K562 (cell line): ENCODE data around the gene ADPRHL1. TPM values are rescaled to one million over a fixed set of nuclear protein-coding genes. Genes with fewer than 3 reads are reported as not detected.

Experiments
- ATAC-seq: fragments of 200-7000 bp; cut with Tn5 transposase; 3 replicates; pipeline ENCODE4 v1.9.1; 2020; ENCODE audit warnings: moderate library complexity
- BruUV-seq: library from RNA; stranded (reverse); fragments of 400-500 nt; replicated peaks from 2 replicates; lab custom pipeline; 2021; lab: Mats Ljungman, UMichigan
- CTCF ChIA-PET: fragments of 300-600 bp; formaldehyde crosslinking; extraction: SDS; loops from one replicate; lab custom pipeline; 2021; ENCODE audit warnings: low intra/inter-chr PET ratio; lab: Yijun Ruan, JAX
- POLR2A ChIA-PET: fragments of 300-600, 350-650 bp; sonication (Branson Sonifier 250); formaldehyde crosslinking; extraction: SDS; loops from one replicate; lab custom pipeline; 2021; ENCODE audit warnings: antibody characterized with exemption, inconsistent platforms; lab: Yijun Ruan, JAX
- DNase-seq, 4 experiments: peaks; one replicate each; pipeline versions ENCODE4 v3.0.0 to v3.0.0-alpha.2; 2011 to 2018; ENCODE audit warnings: low spot score in 3 of 4, mixed read lengths in 3 of 4; ENCODE audit errors: extremely low read depth in 1 of 4
- FAIRE-seq: peaks from 2 replicates; lab custom pipeline; 2011; peaks lifted over from hg19 to GRCh38; lab: Jason Lieb, UNC
- H2AFZ ChIP-seq: 2 replicates; pipeline ENCODE4 v1.6.0; 2011; ENCODE audit warnings: low read depth, low read length, control low read depth, inconsistent platforms
- H3K27ac ChIP-seq: fragments of 200-600 bp; 3 replicates; pipeline ENCODE4 v1.8.0; 2011; ENCODE audit warnings: low read depth, mild to moderate bottlenecking, control low read depth, inconsistent platforms, low read length, moderate library complexity, mixed read lengths; ENCODE audit errors: extremely low read depth
- H3K27me3 ChIP-seq, 2 experiments: fragments of 300-600 bp in 1 of 2; 2 replicates in 1 of 2; 3 replicates in 1 of 2; pipeline versions ENCODE4 v1.6.0 to v1.8.0; 2011; ENCODE audit warnings: inconsistent platforms in 2 of 2, low read length in 2 of 2, mild to moderate bottlenecking in 1 of 2, mixed read lengths in 1 of 2, moderate library complexity in 1 of 2; ENCODE audit not compliant: control insufficient read depth in 2 of 2, insufficient read depth in 2 of 2
- H3K36me3 ChIP-seq: fragments of 300-600 bp; 3 replicates; pipeline ENCODE4 v1.8.0; 2011; ENCODE audit warnings: mild to moderate bottlenecking, low read length, inconsistent platforms; ENCODE audit not compliant: control insufficient read depth, insufficient read depth
- H3K4me1 ChIP-seq, 2 experiments: fragments of 200-600 bp in 1 of 2; replicated peaks in 1 of 2; 2 replicates in 1 of 2; 3 replicates in 1 of 2; pipeline versions ENCODE4 v1.5.1 to v1.8.0; 2011; ENCODE audit warnings: inconsistent platforms in 2 of 2, low read length in 2 of 2, mild to moderate bottlenecking in 1 of 2, mixed read lengths in 1 of 2, moderate library complexity in 1 of 2; ENCODE audit not compliant: control insufficient read depth in 2 of 2, insufficient read depth in 2 of 2
- H3K4me2 ChIP-seq: 2 replicates; pipeline ENCODE4 v1.6.1; 2011; ENCODE audit warnings: low read length, control low read depth, inconsistent platforms, mixed read lengths; ENCODE audit not compliant: insufficient read depth
- H3K4me3 ChIP-seq: fragments of 200-600 bp; sonication (generic), shearing (Covaris generic); 2 replicates; pipeline ENCODE4 v1.5.1; 2016; ENCODE audit warnings: control low read depth, inconsistent platforms
- H3K79me2 ChIP-seq: fragments of 200-600 bp; 3 replicates; pipeline ENCODE4 v1.8.0; 2011; ENCODE audit warnings: low read length, inconsistent platforms; ENCODE audit not compliant: control insufficient read depth, insufficient read depth
- H3K9ac ChIP-seq, 2 experiments: 2 replicates each; pipeline versions ENCODE4 v1.6.0 to v1.6.1; 2011; ENCODE audit warnings: low read depth in 2 of 2, low read length in 2 of 2, control low read depth in 1 of 2, inconsistent platforms in 1 of 2, mild to moderate bottlenecking in 1 of 2, mixed read lengths in 1 of 2; ENCODE audit not compliant: insufficient read depth in 1 of 2
- H3K9me1 ChIP-seq: one replicate; pipeline ENCODE4 v1.6.0; 2011; ENCODE audit warnings: inconsistent platforms, mild to moderate bottlenecking, low read length, moderate library complexity; ENCODE audit not compliant: control insufficient read depth, insufficient read depth
- H3K9me3 ChIP-seq: replicated peaks from 2 replicates; pipeline ENCODE4 v1.5.1; 2011; ENCODE audit warnings: low read depth, low read length, inconsistent platforms; ENCODE audit not compliant: control insufficient read depth, insufficient read depth
- H4K20me1 ChIP-seq: replicated peaks from 2 replicates; pipeline ENCODE4 v1.6.1; 2011; ENCODE audit warnings: low read length, inconsistent platforms, mixed read lengths; ENCODE audit not compliant: control insufficient read depth, insufficient read depth
- RBM39 ChIP-seq: fragments of 200-400 bp; formaldehyde crosslinking; optimal IDR thresholded peaks from 2 replicates; pipeline ENCODE3; 2018; ENCODE audit warnings: low read depth, low read length
- SMARCB1 ChIP-seq: IDR thresholded peaks from 2 replicates; pipeline ENCODE4 v1.6.1; 2011; ENCODE audit warnings: improper control_type of control experiment, low read depth; ENCODE audit not compliant: insufficient read length
- SRSF9 ChIP-seq: fragments of 200-400 bp; formaldehyde crosslinking; IDR thresholded peaks from 2 replicates; pipeline ENCODE4 v1.6.1; 2017; ENCODE audit warnings: low read depth, low read length, borderline replicate concordance
- ZEB2 ChIP-seq: fragments of 450-650 bp; IDR thresholded peaks from 2 replicates; pipeline ENCODE4 v1.6.1; 2016
- ZFP36 ChIP-seq: fragments of 150-350 bp; IDR thresholded peaks from 2 replicates; pipeline ENCODE4 v1.6.1; 2018; ENCODE audit warnings: low read length, low read depth; ENCODE audit not compliant: partially characterized antibody
- ZNF134 ChIP-seq: fragments of 250-450 bp; sonication (Bioruptor Pico); conservative IDR thresholded peaks from 2 replicates; pipeline ENCODE4 v1.4.0; 2020
- WGBS: fragments of 100-300 bp; shearing (Covaris generic); methylation state at CpG from one replicate; pipeline ENCODE4 v1.1.6; 2016; ENCODE audit warnings: low coverage, mixed read lengths; ENCODE audit not compliant: insufficient coverage; ENCODE audit errors: missing lambda C conversion rate; 5-methylcytosine and 5-hydroxymethylcytosine counted together
- in situ Hi-C: fragments of 300-500 bp; cut with MboI; formaldehyde crosslinking; loops from 4 replicates; pipeline ENCODE4 v1.15.0; 2018; ENCODE audit warnings: inconsistent platforms, mixed read lengths
- intact Hi-C: fragments of 100-400 bp; cut with micrococcal nuclease; formaldehyde crosslinking; loops from 2 replicates; pipeline ENCODE4 v1.14.2; 2022
- polyA plus RNA-seq, 8 experiments: library from polyadenylated mRNA; depleted of rRNA in 4 of 8; stranded (reverse) in 5 of 8; unstranded in 3 of 8; fragments of >200 nt; fragmentation: Nextera tagmentation in 2 of 8; fragmentation: Illumina TruSeq in 1 of 8; extraction: Ambion mirVana in 2 of 8; extraction: Trizol in 1 of 8; gene quantifications; 2 replicates each; pipeline versions ENCODE4 v1.2.1 to v1.2.3, GENCODE V29; 2011 to 2014; ENCODE audit warnings: inconsistent platforms in 1 of 8, missing spikeins in 1 of 8
- total RNA-seq, 7 experiments: library from RNA; depleted of rRNA in 6 of 7; stranded (reverse); fragments of >200 nt in 6 of 7; fragmentation: Illumina TruSeq in 2 of 7; extraction: Trizol in 2 of 7; gene quantifications; 2 replicates each; pipeline versions ENCODE4 v1.2.1 to v1.2.3, GENCODE V29; 2011 to 2021; ENCODE audit warnings: low replicate concordance in 1 of 7
- TF ChIP-seq, protein P1 (sequence below): fragments of 250-450 bp; sonication (Bioruptor Pico); IDR thresholded peaks from 2 replicates; pipeline ENCODE4 v1.4.0; 2020
- TF ChIP-seq, protein P2 (sequence below): fragments of 250-450 bp; sonication (Bioruptor Pico); IDR thresholded peaks from 2 replicates; pipeline ENCODE4 v1.8.0; 2022; ENCODE audit warnings: inconsistent platforms, mild to moderate bottlenecking, moderate library complexity, borderline replicate concordance
- TF ChIP-seq, protein P3 (sequence below): sonication (generic); formaldehyde crosslinking; IDR thresholded peaks from 2 replicates; pipeline ENCODE4 v1.8.0; 2022; ENCODE audit warnings: mild to moderate bottlenecking, low read depth, missing genetic modification reagents

The ADPRHL1 gene
- total and polyA plus RNA-seq, 9 of the 15 experiments (the other 6 are each of a cell fraction or from before 2014, with no cell fraction given) = 0.06 to 0.76 (median 0.37) TPM; not detected in 1

DNA sequence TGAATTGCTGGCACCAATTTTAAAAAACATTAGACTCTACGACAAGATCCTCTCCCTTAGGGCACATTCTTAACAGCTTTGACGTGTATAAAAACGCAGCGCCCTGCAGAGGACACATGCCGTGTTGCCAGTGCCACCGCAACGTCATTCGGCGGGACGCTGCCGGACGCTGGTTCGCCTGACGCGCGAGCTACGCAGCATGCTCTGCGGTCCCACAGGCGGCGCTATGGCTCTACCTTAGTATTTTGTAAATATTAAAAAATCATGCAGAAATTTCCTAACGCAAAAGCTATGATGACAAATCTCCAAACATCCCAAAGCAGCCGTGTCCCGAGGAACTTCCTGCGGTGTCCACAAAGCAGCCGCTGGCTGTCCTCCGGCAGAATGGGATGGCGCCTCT lies 4.2 kb upstream of the ADPRHL1 start:
- Histone ChIP-seq H3K36me3 (peaks cover 54% of the 10 kb centered on the region; the same call in 2 of the 3 replicates), H3K9ac (no peak overlapping the region), H4K20me1 (no peaks in the 10 kb centered on the region), H3K4me3 (no peak overlapping the region), H3K4me1 (peaks cover 0 to 7% of the 10 kb centered on the region in 2 experiments; a peak in 1 of 5 replicates), H3K27me3 (no peaks in the 10 kb centered on the region), H3K79me2 (no peaks in the 10 kb centered on the region), H3K4me2 (no peak overlapping the region), H3K9me1 (no peaks in the 10 kb centered on the region), H3K27ac (no peak overlapping the region), H2AFZ (no peak overlapping the region), H3K9me3 (no peaks in the 10 kb centered on the region)
- 95% methylated on average over 12 of the region's 27 CpGs for WGBS
- no peak for ATAC-seq
- BruUV-seq = no TSS peak
- ChIA-PET CTCF (interaction anchor here (1.0 kb wide), 1 partner anchor 105 kb away, joined by 4 read pairs; no protein-coding TSS in a partner anchor), POLR2A (interaction anchor here (0.6 kb wide), 1 partner anchor 1012 kb away, joined by 3 read pairs; no protein-coding TSS in a partner anchor)
- no peak for FAIRE-seq
- intact Hi-C loops (no loop called here), in situ Hi-C loops (no loop called here)
- no peak for DNase-seq
- TF ChIP-seq, protein P1, sequence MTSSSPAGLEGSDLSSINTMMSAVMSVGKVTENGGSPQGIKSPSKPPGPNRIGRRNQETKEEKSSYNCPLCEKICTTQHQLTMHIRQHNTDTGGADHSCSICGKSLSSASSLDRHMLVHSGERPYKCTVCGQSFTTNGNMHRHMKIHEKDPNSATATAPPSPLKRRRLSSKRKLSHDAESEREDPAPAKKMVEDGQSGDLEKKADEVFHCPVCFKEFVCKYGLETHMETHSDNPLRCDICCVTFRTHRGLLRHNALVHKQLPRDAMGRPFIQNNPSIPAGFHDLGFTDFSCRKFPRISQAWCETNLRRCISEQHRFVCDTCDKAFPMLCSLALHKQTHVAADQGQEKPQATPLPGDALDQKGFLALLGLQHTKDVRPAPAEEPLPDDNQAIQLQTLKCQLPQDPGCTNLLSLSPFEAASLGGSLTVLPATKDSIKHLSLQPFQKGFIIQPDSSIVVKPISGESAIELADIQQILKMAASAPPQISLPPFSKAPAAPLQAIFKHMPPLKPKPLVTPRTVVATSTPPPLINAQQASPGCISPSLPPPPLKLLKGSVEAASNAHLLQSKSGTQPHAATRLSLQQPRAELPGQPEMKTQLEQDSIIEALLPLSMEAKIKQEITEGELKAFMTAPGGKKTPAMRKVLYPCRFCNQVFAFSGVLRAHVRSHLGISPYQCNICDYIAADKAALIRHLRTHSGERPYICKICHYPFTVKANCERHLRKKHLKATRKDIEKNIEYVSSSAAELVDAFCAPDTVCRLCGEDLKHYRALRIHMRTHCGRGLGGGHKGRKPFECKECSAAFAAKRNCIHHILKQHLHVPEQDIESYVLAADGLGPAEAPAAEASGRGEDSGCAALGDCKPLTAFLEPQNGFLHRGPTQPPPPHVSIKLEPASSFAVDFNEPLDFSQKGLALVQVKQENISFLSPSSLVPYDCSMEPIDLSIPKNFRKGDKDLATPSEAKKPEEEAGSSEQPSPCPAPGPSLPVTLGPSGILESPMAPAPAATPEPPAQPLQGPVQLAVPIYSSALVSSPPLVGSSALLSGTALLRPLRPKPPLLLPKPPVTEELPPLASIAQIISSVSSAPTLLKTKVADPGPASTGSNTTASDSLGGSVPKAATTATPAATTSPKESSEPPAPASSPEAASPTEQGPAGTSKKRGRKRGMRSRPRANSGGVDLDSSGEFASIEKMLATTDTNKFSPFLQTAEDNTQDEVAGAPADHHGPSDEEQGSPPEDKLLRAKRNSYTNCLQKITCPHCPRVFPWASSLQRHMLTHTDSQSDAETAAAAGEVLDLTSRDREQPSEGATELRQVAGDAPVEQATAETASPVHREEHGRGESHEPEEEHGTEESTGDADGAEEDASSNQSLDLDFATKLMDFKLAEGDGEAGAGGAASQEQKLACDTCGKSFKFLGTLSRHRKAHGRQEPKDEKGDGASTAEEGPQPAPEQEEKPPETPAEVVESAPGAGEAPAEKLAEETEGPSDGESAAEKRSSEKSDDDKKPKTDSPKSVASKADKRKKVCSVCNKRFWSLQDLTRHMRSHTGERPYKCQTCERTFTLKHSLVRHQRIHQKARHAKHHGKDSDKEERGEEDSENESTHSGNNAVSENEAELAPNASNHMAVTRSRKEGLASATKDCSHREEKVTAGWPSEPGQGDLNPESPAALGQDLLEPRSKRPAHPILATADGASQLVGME (CRISPR knock-in tag) = no peak
- no peak for TF ChIP-seq SMARCB1
- TF ChIP-seq ZFP36 = no peak
- TF ChIP-seq, protein P2, sequence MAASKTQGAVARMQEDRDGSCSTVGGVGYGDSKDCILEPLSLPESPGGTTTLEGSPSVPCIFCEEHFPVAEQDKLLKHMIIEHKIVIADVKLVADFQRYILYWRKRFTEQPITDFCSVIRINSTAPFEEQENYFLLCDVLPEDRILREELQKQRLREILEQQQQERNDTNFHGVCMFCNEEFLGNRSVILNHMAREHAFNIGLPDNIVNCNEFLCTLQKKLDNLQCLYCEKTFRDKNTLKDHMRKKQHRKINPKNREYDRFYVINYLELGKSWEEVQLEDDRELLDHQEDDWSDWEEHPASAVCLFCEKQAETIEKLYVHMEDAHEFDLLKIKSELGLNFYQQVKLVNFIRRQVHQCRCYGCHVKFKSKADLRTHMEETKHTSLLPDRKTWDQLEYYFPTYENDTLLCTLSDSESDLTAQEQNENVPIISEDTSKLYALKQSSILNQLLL (CRISPR knock-in tag) = no peak
- no peak for TF ChIP-seq RBM39
- TF ChIP-seq, protein P3, sequence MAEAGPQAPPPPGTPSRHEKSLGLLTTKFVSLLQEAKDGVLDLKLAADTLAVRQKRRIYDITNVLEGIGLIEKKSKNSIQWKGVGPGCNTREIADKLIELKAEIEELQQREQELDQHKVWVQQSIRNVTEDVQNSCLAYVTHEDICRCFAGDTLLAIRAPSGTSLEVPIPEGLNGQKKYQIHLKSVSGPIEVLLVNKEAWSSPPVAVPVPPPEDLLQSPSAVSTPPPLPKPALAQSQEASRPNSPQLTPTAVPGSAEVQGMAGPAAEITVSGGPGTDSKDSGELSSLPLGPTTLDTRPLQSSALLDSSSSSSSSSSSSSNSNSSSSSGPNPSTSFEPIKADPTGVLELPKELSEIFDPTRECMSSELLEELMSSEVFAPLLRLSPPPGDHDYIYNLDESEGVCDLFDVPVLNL (CRISPR knock-in tag) = no peak
- TF ChIP-seq ZNF134 (CRISPR knock-in tag) = no peak
- TF ChIP-seq SRSF9 = no peak
- TF ChIP-seq ZEB2 = no peak
